ENCODE results near the gene TCF7L1. TPM values are rescaled to one million over a fixed set of nuclear protein-coding genes. Genes with fewer than 3 reads are reported as not detected.
A peak's percentile ranks its signal among the peaks of the same experiment; 100 is the strongest.

Gene TCF7L1
- total and polyA plus RNA-seq, 9 of the 15 experiments (the other 6 are each of a cell fraction or from before 2014, with no cell fraction given) = 0.03 to 0.11 (median 0.07) TPM; not detected in 5

- 0 out of 2 replicates have a peak, but pooled peaks have one; percentile 2 for TF ChIP-seq JUND (IDR thresholded peaks at IDR 0.05; ENCODE audit: borderline replicate concordance, low read depth, low read length)
- peak; percentile 32; the same call in 2 of the 3 replicates for TF ChIP-seq JUND (tag; IDR thresholded peaks at IDR 0.05; ENCODE audit: borderline replicate concordance, low read depth, low read length)
- TF ChIP-seq, protein P1, sequence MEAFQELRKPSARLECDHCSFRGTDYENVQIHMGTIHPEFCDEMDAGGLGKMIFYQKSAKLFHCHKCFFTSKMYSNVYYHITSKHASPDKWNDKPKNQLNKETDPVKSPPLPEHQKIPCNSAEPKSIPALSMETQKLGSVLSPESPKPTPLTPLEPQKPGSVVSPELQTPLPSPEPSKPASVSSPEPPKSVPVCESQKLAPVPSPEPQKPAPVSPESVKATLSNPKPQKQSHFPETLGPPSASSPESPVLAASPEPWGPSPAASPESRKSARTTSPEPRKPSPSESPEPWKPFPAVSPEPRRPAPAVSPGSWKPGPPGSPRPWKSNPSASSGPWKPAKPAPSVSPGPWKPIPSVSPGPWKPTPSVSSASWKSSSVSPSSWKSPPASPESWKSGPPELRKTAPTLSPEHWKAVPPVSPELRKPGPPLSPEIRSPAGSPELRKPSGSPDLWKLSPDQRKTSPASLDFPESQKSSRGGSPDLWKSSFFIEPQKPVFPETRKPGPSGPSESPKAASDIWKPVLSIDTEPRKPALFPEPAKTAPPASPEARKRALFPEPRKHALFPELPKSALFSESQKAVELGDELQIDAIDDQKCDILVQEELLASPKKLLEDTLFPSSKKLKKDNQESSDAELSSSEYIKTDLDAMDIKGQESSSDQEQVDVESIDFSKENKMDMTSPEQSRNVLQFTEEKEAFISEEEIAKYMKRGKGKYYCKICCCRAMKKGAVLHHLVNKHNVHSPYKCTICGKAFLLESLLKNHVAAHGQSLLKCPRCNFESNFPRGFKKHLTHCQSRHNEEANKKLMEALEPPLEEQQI (IDR thresholded peaks at IDR 0.05) = no peak
- TF ChIP-seq, protein P2, sequence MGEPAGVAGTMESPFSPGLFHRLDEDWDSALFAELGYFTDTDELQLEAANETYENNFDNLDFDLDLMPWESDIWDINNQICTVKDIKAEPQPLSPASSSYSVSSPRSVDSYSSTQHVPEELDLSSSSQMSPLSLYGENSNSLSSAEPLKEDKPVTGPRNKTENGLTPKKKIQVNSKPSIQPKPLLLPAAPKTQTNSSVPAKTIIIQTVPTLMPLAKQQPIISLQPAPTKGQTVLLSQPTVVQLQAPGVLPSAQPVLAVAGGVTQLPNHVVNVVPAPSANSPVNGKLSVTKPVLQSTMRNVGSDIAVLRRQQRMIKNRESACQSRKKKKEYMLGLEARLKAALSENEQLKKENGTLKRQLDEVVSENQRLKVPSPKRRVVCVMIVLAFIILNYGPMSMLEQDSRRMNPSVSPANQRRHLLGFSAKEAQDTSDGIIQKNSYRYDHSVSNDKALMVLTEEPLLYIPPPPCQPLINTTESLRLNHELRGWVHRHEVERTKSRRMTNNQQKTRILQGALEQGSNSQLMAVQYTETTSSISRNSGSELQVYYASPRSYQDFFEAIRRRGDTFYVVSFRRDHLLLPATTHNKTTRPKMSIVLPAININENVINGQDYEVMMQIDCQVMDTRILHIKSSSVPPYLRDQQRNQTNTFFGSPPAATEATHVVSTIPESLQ (CRISPR knock-in tag; IDR thresholded peaks at IDR 0.05) = 0 out of 2 replicates have a peak, but pooled peaks have one; percentile 36
- TF ChIP-seq ARID1B (IDR thresholded peaks at IDR 0.05) = peak; percentile 83
- peak; percentile 15 to 24; a peak in 1 of 4 replicates for TF ChIP-seq ETV6 (IDR thresholded peaks at IDR 0.05; ENCODE audit: borderline replicate concordance in 1 of 2, low read depth in 2 of 2, low read length in 1 of 2)
- TF ChIP-seq ETV6 (CRISPR knock-in tag; IDR thresholded peaks at IDR 0.05; ENCODE audit: borderline replicate concordance) = no peak
- no peak for TF ChIP-seq ZNF23 (CRISPR knock-in tag; IDR thresholded peaks at IDR 0.05)
- TF ChIP-seq SAP30 (IDR thresholded peaks at IDR 0.05; ENCODE audit: borderline replicate concordance, insufficient read depth, low read depth, low read length, poor library complexity, severe bottlenecking) = peak; percentile 26
- peak in 1 of 2 experiments; percentile 62; a peak in 1 of 4 replicates for TF ChIP-seq FOXK2 (conservative IDR thresholded peaks at IDR 0.05 in 1 of 2, IDR thresholded peaks at IDR 0.05 in 1 of 2; ENCODE audit: low read depth in 2 of 2)
- TF ChIP-seq DPF2 (IDR thresholded peaks at IDR 0.05) = peak; percentile 73
- TF ChIP-seq TAF1 (IDR thresholded peaks at IDR 0.05; ENCODE audit: control insufficient read depth, extremely low read depth, insufficient read depth, low read length, severe bottlenecking) = peak; percentile 45
- no peak for TF ChIP-seq ZNF79 (CRISPR knock-in tag; IDR thresholded peaks at IDR 0.05; ENCODE audit: low read depth)
- TF ChIP-seq FOXK1 (CRISPR knock-in tag; IDR thresholded peaks at IDR 0.05; ENCODE audit: borderline replicate concordance) = no peak
- TF ChIP-seq, protein P3, sequence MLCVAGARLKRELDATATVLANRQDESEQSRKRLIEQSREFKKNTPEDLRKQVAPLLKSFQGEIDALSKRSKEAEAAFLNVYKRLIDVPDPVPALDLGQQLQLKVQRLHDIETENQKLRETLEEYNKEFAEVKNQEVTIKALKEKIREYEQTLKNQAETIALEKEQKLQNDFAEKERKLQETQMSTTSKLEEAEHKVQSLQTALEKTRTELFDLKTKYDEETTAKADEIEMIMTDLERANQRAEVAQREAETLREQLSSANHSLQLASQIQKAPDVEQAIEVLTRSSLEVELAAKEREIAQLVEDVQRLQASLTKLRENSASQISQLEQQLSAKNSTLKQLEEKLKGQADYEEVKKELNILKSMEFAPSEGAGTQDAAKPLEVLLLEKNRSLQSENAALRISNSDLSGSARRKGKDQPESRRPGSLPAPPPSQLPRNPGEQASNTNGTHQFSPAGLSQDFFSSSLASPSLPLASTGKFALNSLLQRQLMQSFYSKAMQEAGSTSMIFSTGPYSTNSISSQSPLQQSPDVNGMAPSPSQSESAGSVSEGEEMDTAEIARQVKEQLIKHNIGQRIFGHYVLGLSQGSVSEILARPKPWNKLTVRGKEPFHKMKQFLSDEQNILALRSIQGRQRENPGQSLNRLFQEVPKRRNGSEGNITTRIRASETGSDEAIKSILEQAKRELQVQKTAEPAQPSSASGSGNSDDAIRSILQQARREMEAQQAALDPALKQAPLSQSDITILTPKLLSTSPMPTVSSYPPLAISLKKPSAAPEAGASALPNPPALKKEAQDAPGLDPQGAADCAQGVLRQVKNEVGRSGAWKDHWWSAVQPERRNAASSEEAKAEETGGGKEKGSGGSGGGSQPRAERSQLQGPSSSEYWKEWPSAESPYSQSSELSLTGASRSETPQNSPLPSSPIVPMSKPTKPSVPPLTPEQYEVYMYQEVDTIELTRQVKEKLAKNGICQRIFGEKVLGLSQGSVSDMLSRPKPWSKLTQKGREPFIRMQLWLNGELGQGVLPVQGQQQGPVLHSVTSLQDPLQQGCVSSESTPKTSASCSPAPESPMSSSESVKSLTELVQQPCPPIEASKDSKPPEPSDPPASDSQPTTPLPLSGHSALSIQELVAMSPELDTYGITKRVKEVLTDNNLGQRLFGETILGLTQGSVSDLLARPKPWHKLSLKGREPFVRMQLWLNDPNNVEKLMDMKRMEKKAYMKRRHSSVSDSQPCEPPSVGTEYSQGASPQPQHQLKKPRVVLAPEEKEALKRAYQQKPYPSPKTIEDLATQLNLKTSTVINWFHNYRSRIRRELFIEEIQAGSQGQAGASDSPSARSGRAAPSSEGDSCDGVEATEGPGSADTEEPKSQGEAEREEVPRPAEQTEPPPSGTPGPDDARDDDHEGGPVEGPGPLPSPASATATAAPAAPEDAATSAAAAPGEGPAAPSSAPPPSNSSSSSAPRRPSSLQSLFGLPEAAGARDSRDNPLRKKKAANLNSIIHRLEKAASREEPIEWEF (CRISPR knock-in tag; IDR thresholded peaks at IDR 0.05) = no peak
- peak; percentile 87 for TF ChIP-seq ETV5 (CRISPR knock-in tag; IDR thresholded peaks at IDR 0.05; ENCODE audit: low read depth)
- no peak for TF ChIP-seq TCF7 (IDR thresholded peaks at IDR 0.05; ENCODE audit: borderline replicate concordance)
Observed at GRCh38 chr2:85326406-85327159, 193.4 kb downstream of the TCF7L1 start (continued).

All from K562 (cell line).